Measurements from ENCODE around the gene WNT3A.

The WNT3A gene

GRCh38 chr1:228064741-228065542, 58.1 kb downstream of the WNT3A start:
- H3K27me3 ChIP-seq (replicated peaks; ENCODE audit: control insufficient read depth, insufficient read depth, low read length), result no peaks in the 10 kb centered on the region; the same call in 1 of the 2 replicates
- no peak for DNase-seq (ENCODE audit: extremely low read depth, insufficient read length)
- no peaks in the 10 kb centered on the region for H3K36me3 ChIP-seq (ENCODE audit: control insufficient read depth, insufficient read depth, low read length)
- no peak for TF ChIP-seq CTCF (IDR thresholded peaks at IDR 0.05; ENCODE audit: insufficient read depth, low read length, poor library complexity, severe bottlenecking)
- no peak overlapping the region for H3K4me3 ChIP-seq (replicated peaks; ENCODE audit: low read depth, low read length)

GRCh38 chr1:228065543-228066347, 58.9 kb downstream of the WNT3A start:
- H3K36me3 ChIP-seq (ENCODE audit: control insufficient read depth, insufficient read depth, low read length), result no peaks in the 10 kb centered on the region

GRCh38 chr1:228066416-228066815, 59.6 kb downstream of the WNT3A start:
- no peak for TF ChIP-seq CTCF (IDR thresholded peaks at IDR 0.05; ENCODE audit: insufficient read depth, low read length, poor library complexity, severe bottlenecking)
- Histone ChIP-seq H3K36me3 (ENCODE audit: control insufficient read depth, insufficient read depth, low read length) (no peaks in the 10 kb centered on the region), H3K4me3 (replicated peaks; ENCODE audit: low read depth, low read length) (no peak overlapping the region), H3K27me3 (replicated peaks; ENCODE audit: control insufficient read depth, insufficient read depth, low read length) (no peaks in the 10 kb centered on the region; the same call in 1 of the 2 replicates)
- no peak for DNase-seq (ENCODE audit: extremely low read depth, insufficient read length)

More at GRCh38 chr1:228065543-228066347, 58.9 kb downstream of the WNT3A start:
- no peak for TF ChIP-seq CTCF (IDR thresholded peaks at IDR 0.05; ENCODE audit: insufficient read depth, low read length, poor library complexity, severe bottlenecking)
- Histone ChIP-seq H3K27me3 (replicated peaks; ENCODE audit: control insufficient read depth, insufficient read depth, low read length) (no peaks in the 10 kb centered on the region; the same call in 1 of the 2 replicates), H3K4me3 (replicated peaks; ENCODE audit: low read depth, low read length) (no peak overlapping the region)
- DNase-seq (ENCODE audit: extremely low read depth, insufficient read length), result no peak

- H3K36me3 ChIP-seq (ENCODE audit: control insufficient read depth, insufficient read depth, low read length), result no peaks in the 10 kb centered on the region
- H3K27me3 ChIP-seq (replicated peaks; ENCODE audit: control insufficient read depth, insufficient read depth, low read length), result no peaks in the 10 kb centered on the region; the same call in 1 of the 2 replicates
- TF ChIP-seq CTCF (IDR thresholded peaks at IDR 0.05; ENCODE audit: insufficient read depth, low read length, poor library complexity, severe bottlenecking), result no peak
- H3K4me3 ChIP-seq (replicated peaks; ENCODE audit: low read depth, low read length), result no peak overlapping the region
- DNase-seq (ENCODE audit: extremely low read depth, insufficient read length), result no peak
Observed at GRCh38 chr1:228066891-228067654, 60.3 kb downstream of the WNT3A start.

GRCh38 chr1:228068359-228068758, 61.6 kb downstream of the WNT3A start:
- no peak for TF ChIP-seq CTCF (IDR thresholded peaks at IDR 0.05; ENCODE audit: insufficient read depth, low read length, poor library complexity, severe bottlenecking)
- Histone ChIP-seq H3K36me3 (ENCODE audit: control insufficient read depth, insufficient read depth, low read length) (no peaks in the 10 kb centered on the region), H3K4me3 (replicated peaks; ENCODE audit: low read depth, low read length) (no peak overlapping the region), H3K27me3 (replicated peaks; ENCODE audit: control insufficient read depth, insufficient read depth, low read length) (no peaks in the 10 kb centered on the region; the same call in 1 of the 2 replicates)
- no peak for DNase-seq (ENCODE audit: extremely low read depth, insufficient read length)

Data from GM06990 (cell line).